Mammary epithelial cell (primary cell): Measurements from ENCODE around the gene NR1I3.

Experiments
- CTCF ChIP-seq, 2 donors: IDR thresholded peaks in 1 of 2; conservative IDR thresholded peaks in 1 of 2; 2 replicates each; pipeline ENCODE4 v1.5.1; 2011 to 2012; ENCODE audit warnings: inconsistent platforms in 2 of 2, low read length in 2 of 2, mild to moderate bottlenecking in 2 of 2, control low read depth in 1 of 2, low read depth in 1 of 2; ENCODE audit not compliant: insufficient read depth in 1 of 2; ENCODE audit errors: extremely low read depth in 1 of 2
- EZH2 ChIP-seq: IDR thresholded peaks from 2 replicates; pipeline ENCODE4 v1.6.1; 2012; ENCODE audit warnings: low read length, inconsistent platforms, borderline replicate concordance

GRCh38 chr1:161189036-161189435 lies 49.0 kb downstream of the NR1I3 start:
- TF ChIP-seq CTCF (conservative IDR thresholded peaks at IDR 0.05 in 1 of 2, IDR thresholded peaks at IDR 0.05 in 1 of 2; ENCODE audit: extremely low read depth in 1 of 2, insufficient read depth in 1 of 2, low read depth in 1 of 2, low read length in 2 of 2) (no peak), EZH2 (no peak)
